Osteocyte (in vitro differentiated cells): ENCODE data around the gene APLF. TPM values are rescaled to one million over a fixed set of nuclear protein-coding genes. Genes with fewer than 3 reads are reported as not detected.

Experiments
- DNase-seq: peaks from one replicate; pipeline ENCODE4 v3.0.0; 2021; ENCODE audit warnings: mixed read lengths; ENCODE audit not compliant: unreplicated experiment; ENCODE audit errors: extremely low spot score
- H3K27ac Mint-ChIP-seq: one replicate; pipeline ENCODE4 v1.8.0; 2021; ENCODE audit warnings: mild to moderate bottlenecking, mixed read lengths; ENCODE audit not compliant: unreplicated experiment
- H3K27me3 Mint-ChIP-seq: one replicate; pipeline ENCODE4 v1.8.0; 2021; ENCODE audit warnings: mixed read lengths; ENCODE audit not compliant: unreplicated experiment
- H3K36me3 Mint-ChIP-seq: one replicate; pipeline ENCODE4 v1.8.0; 2021; ENCODE audit warnings: mixed read lengths; ENCODE audit not compliant: unreplicated experiment
- H3K4me1 Mint-ChIP-seq: one replicate; pipeline ENCODE4 v1.8.0; 2021; ENCODE audit warnings: mixed read lengths; ENCODE audit not compliant: unreplicated experiment
- H3K4me3 Mint-ChIP-seq: one replicate; pipeline ENCODE4 v1.8.0; 2021; ENCODE audit warnings: mild to moderate bottlenecking, moderate library complexity, mixed read lengths; ENCODE audit not compliant: unreplicated experiment
- H3K9me3 Mint-ChIP-seq: one replicate; pipeline ENCODE4 v1.8.0; 2021; ENCODE audit warnings: mixed read lengths; ENCODE audit not compliant: unreplicated experiment
- total RNA-seq: library from RNA; stranded (reverse); gene quantifications from 2 replicates; pipeline ENCODE4 v1.2.1, GENCODE V29; 2021
- TF ChIP-seq, protein P1 (sequence below): fragments of 200-600 bp; sonication (generic); IDR thresholded peaks from 2 replicates; pipeline ENCODE4 v1.5.0; 2021; ENCODE audit warnings: antibody characterized with exemption, mild to moderate bottlenecking, moderate library complexity

The APLF gene
- total RNA-seq, 1 donor from 2014 or later, result 6.4 TPM

DNA sequence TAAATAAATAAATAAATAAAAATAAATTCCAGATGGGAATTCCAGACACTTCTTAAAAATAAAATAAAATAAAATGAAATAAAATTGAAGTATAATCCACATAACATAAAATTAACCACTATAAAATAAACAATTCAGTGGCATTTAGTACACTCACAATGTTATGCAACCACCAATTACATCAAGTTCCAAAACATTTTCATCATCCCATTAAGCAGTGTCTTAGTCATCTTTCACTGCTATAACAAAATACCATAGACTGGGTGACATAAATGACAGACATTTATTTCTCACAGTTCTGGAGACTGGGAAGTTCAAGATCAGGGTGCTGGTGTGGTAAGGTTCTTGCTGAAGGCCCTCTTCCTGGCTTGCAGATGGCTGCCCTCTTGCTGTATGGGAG is 153.4 kb downstream of the APLF start:
- Mint-ChIP-seq H3K4me1 (no peaks in the 10 kb centered on the region), H3K27me3 (peaks cover 7% of the 10 kb centered on the region), H3K9me3 (peaks cover 10% of the 10 kb centered on the region), H3K36me3 (no peaks in the 10 kb centered on the region), H3K27ac (no peak overlapping the region), H3K4me3 (no peak overlapping the region)
- no peak for DNase-seq
- TF ChIP-seq, protein P1, sequence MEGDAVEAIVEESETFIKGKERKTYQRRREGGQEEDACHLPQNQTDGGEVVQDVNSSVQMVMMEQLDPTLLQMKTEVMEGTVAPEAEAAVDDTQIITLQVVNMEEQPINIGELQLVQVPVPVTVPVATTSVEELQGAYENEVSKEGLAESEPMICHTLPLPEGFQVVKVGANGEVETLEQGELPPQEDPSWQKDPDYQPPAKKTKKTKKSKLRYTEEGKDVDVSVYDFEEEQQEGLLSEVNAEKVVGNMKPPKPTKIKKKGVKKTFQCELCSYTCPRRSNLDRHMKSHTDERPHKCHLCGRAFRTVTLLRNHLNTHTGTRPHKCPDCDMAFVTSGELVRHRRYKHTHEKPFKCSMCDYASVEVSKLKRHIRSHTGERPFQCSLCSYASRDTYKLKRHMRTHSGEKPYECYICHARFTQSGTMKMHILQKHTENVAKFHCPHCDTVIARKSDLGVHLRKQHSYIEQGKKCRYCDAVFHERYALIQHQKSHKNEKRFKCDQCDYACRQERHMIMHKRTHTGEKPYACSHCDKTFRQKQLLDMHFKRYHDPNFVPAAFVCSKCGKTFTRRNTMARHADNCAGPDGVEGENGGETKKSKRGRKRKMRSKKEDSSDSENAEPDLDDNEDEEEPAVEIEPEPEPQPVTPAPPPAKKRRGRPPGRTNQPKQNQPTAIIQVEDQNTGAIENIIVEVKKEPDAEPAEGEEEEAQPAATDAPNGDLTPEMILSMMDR, result no peak

DNA sequence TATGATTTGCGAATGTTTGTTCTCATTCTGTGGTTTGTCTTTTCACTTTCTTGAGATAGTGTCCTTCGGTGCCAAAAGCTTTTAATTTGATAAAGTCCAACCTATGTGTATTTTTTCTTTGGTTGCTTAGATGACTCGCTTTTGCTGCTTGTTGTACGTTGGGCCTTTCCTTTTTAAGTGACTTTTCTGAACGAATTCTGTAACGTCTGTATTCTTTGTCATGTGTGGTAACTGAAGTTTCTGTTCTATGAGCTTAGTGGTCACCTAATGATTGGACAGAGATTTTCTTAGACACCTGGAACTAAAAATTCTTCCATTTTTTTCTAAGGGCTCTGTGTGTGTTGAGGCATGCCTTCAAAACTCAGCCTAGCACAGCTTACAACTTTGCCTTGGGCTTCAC is 156.4 kb downstream of the APLF start:
- Mint-ChIP-seq H3K4me3 (no peak overlapping the region), H3K36me3 (no peaks in the 10 kb centered on the region), H3K27me3 (peaks cover 10% of the 10 kb centered on the region), H3K9me3 (peaks cover 10% of the 10 kb centered on the region), H3K4me1 (no peaks in the 10 kb centered on the region), H3K27ac (no peak overlapping the region)
- TF ChIP-seq, protein P1, result no peak
- DNase-seq, result no peak

DNA sequence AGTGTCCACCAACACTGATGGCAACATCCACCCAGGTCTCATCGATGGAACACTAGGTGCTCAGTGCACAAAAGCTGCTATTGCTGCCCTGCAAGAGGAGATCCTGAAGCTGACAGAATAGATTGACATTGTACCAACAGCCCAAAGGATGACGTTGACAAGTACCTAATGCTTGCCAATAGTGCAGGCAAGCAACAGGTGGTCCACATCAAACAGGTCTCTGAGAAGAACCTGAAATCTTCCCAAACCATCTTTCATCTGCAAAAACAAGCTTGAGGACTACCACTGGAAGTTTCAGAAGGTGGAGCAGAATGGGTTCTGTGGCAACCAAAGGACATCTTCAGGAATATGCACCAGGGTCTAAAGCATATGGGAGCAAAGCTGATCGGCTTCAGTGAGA is 160.2 kb downstream of the APLF start:
- TF ChIP-seq, protein P1, result no peak

More for the DNA sequence above, 160.2 kb downstream of the APLF start:
- H3K4me1 Mint-ChIP-seq, result no peaks in the 10 kb centered on the region
- no peaks in the 10 kb centered on the region for H3K9me3 Mint-ChIP-seq
- peaks cover 36% of the 10 kb centered on the region for H3K27me3 Mint-ChIP-seq
- no peaks in the 10 kb centered on the region for H3K36me3 Mint-ChIP-seq
- no peak for DNase-seq
- H3K4me3 Mint-ChIP-seq, result no peak overlapping the region
- H3K27ac Mint-ChIP-seq, result no peak overlapping the region

Other genes with a start within 250 kb of the APLF start
- 68.4 and 69.3 TPM in 2 replicates for gene PPP3R1, start 215.1 kb upstream of the APLF start, total RNA-seq
- gene CNRIP1, start 147.6 kb upstream of the APLF start, total RNA-seq, result 33.9 and 35.9 TPM in 2 replicates
- 0.19 TPM in 1 of 2 replicates, not detected in the other for gene PLEK, start 102.3 kb upstream of the APLF start, total RNA-seq
- gene FBXO48, start 291 bp upstream of the APLF start, total RNA-seq, result 0.81 and 1.0 TPM in 2 replicates
- not detected in 2 replicates for gene PROKR1, start 176.0 kb downstream of the APLF start, total RNA-seq